ENCODE measurements around the gene SEPTIN6.

The SEPTIN6 gene

DNA sequence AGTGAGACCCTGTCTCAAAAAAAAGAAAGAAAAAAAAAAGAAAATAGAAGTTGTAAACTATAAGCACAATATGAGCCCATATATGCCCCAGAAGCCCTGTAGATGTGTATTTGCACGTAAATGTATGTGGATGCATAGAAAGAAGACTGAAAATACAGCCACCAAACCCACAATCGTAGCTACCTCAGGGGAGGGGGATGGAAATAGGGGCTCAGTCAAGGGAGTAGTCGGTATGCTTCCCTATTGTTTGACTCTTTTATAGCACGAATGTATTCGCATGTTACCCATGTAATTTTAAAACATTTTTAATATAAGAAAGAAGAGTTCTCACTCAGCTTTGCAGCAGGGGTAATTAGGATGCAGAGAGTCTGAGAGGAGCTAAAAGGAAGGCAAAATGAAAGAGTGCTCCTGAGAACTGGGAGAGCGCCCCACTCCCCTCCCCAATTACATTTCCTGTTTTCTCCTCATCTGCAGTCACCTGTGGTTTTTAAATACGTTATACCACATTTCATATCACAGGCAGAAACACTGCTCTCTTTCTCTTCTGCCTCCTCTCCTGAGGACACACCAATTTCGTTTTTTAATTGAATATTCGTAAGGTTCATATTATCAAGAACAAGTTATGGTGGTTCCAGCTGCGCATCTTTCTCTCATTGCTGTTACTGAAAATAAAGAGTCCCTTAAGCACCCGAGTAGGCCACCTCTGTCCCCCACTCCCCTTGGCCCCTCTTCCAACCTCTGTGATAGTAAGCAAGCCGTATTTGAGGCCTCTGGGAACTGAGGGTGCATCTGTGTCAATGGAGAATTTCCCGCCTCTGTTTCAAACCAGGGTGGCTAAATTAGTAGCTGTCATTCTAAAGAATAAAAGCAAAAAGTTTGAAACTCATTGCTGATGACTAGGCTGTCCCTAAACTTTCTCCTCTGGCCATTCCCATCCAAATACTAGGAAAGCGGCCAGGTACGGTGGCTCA lies 10.7 kb downstream of the SEPTIN6 start:
- TF ChIP-seq, protein P1, sequence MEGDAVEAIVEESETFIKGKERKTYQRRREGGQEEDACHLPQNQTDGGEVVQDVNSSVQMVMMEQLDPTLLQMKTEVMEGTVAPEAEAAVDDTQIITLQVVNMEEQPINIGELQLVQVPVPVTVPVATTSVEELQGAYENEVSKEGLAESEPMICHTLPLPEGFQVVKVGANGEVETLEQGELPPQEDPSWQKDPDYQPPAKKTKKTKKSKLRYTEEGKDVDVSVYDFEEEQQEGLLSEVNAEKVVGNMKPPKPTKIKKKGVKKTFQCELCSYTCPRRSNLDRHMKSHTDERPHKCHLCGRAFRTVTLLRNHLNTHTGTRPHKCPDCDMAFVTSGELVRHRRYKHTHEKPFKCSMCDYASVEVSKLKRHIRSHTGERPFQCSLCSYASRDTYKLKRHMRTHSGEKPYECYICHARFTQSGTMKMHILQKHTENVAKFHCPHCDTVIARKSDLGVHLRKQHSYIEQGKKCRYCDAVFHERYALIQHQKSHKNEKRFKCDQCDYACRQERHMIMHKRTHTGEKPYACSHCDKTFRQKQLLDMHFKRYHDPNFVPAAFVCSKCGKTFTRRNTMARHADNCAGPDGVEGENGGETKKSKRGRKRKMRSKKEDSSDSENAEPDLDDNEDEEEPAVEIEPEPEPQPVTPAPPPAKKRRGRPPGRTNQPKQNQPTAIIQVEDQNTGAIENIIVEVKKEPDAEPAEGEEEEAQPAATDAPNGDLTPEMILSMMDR (IDR thresholded peaks at IDR 0.05; ENCODE audit: low read depth, low read length), result no peak
- H3K4me3 ChIP-seq (ENCODE audit: low read depth, low read length), result no peak overlapping the region

DNA sequence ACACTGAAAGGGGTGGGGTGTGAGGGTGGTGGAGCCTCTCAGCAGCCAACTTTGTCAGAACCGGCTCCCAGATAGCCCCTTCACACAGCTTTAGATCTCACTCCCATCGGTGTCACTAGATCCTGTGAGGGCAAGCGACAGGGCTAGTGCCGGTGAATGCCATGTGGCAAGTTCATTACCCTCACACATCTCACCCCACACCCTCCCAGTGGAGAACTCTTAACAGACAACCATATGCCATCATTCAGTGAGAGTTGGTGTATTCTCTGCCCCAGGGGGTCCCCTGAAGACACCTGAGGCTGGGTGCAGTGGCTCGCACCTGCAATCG lies 15.3 kb downstream of the SEPTIN6 start:
- H3K4me3 ChIP-seq (ENCODE audit: low read depth, low read length), result no peak overlapping the region
- TF ChIP-seq, protein P1 (IDR thresholded peaks at IDR 0.05; ENCODE audit: low read depth, low read length), result no peak

- H3K4me3 ChIP-seq (ENCODE audit: low read depth, low read length), result no peak overlapping the region
- TF ChIP-seq, protein P1 (IDR thresholded peaks at IDR 0.05; ENCODE audit: low read depth, low read length), result no peak
These were observed 15.9 kb downstream of the SEPTIN6 start for GRCh38 chrX:119676949-119677653.

DNA sequence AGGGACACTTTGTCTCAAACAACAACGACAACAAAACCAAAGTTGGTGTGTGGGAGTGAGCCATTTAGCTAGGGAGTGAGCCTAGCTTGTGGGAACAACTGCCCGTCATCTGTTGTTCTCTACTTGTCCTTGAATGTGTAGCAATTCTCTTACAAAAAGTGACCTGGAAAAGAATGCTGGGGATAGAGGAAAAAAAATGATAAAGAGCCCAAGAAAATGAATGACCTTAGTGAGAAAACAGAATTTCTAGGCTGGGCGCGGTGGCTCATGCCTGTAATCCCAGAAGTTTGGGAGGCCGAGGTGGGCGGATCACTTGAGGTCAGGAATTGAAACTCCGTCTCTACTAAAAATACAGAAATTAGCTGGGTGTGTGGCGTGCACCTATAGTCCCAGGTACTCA lies 19.6 kb downstream of the SEPTIN6 start:
- no peak overlapping the region for H3K4me3 ChIP-seq (ENCODE audit: low read depth, low read length)
- TF ChIP-seq, protein P1 (IDR thresholded peaks at IDR 0.05; ENCODE audit: low read depth, low read length), result no peak

DNA sequence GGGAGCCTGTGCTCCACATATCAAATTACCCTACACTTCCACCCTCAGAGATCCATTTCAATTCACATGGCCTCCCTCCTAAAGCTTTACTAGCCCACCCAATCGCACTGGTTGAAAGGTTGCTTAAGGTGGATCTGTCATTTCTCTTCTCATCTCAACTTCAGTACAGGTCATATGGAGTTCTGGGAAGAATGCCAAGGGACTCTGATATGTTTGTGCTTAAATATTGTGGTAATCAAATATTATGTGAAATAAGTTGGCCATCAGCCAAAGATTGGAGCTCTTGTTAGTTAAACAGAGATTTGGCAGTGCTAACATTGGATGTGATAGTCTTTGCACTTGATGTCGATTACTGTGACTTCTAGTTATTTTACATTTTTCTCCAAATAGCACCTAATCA lies 20.5 kb downstream of the SEPTIN6 start:
- H3K4me3 ChIP-seq (ENCODE audit: low read depth, low read length), result no peak overlapping the region
- TF ChIP-seq, protein P1 (IDR thresholded peaks at IDR 0.05; ENCODE audit: low read depth, low read length), result no peak

GRCh38 chrX:119669424-119670037 lies 23.4 kb downstream of the SEPTIN6 start:
- no peak overlapping the region for H3K4me3 ChIP-seq (ENCODE audit: low read depth, low read length)
- TF ChIP-seq, protein P1 (IDR thresholded peaks at IDR 0.05; ENCODE audit: low read depth, low read length), result no peak

Data from WI38 (cell line).